ENCODE results near the gene TCEAL7.
"Not testable (repeated sequence)": the region's sequence is repeated elsewhere in the genome, so short reads cannot be mapped to it uniquely, and the experiment has no call there.

Gene TCEAL7

DNA sequence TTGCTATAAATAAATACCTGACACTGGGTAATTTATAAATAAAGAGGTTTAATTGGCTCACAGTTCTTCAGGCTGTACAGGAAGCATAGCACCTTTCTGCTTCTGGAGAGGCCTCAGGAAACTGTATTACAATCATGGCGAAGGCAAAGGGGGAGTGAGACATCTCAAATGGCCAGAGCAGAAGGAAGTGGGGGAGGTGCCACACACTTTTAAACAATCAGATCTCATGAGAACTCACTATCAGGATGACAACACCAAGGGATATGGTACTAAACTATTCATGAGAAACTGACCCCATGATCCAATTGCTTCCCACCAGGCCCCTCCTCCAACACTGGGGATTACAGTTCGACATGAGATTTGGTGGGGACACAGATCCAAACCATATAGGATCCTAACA is 14.6 kb downstream of the TCEAL7 start:
- Histone ChIP-seq H3K27ac (ENCODE audit: low read depth, low read length) (no peak overlapping the region), H3K4me1 (ENCODE audit: control insufficient read depth, insufficient read depth, low read length) (no peaks in the 10 kb centered on the region; the same call in 1 of the 2 replicates), H3K4me3 (ENCODE audit: low read depth, low read length) (no peak overlapping the region), H3K9me3 (ENCODE audit: control insufficient read depth, insufficient read depth, low read depth, low read length) (no peaks in the 10 kb centered on the region), H3K27me3 (ENCODE audit: control insufficient read depth, insufficient read depth, low read length) (peaks cover 15% of the 10 kb centered on the region; the same call in 1 of the 2 replicates), H3K36me3 (ENCODE audit: control insufficient read depth, insufficient read depth, low read length) (no peaks in the 10 kb centered on the region), H3K9ac (ENCODE audit: low read length) (no peak overlapping the region)

DNA sequence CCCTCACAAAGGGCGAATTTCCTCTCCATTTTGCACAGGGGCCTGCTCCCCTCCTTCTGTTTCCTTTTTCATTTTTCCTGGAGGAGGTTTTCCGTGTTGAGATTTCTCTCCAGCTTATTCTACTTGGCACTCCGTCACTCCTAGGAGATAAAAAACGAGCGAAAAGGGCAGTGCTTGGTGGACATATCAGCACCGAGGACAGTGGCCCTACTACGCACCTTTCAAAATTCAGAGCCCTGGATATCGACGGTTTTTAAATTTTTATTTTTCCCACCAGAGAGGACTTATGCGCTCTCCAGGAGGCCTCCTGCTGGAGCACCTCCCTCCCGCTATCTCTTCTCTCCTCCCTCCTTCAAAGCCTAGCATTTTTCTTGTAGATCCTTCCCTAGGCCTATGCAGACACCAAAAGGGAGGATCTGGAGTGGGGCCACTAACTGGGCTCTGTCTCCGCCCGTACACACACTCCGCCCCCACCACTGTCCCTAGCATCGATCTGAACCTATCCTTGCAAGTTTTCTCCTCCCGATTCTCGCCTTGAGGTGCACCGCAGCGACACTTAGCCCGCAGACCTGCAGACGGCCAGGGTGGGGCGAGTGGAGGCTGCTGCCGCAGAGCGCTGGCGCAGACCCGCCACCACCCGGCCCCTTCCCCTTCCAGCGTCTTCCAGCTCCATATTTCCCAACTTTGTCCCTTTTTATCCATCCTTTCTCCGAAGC is 17.8 kb downstream of the TCEAL7 start:
- Histone ChIP-seq H3K27ac (ENCODE audit: low read depth, low read length) (no peak overlapping the region), H3K9ac (ENCODE audit: low read length) (no peak overlapping the region), H3K9me3 (ENCODE audit: control insufficient read depth, insufficient read depth, low read depth, low read length) (no peaks in the 10 kb centered on the region), H3K27me3 (ENCODE audit: control insufficient read depth, insufficient read depth, low read length) (peaks cover 15% of the 10 kb centered on the region; the same call in 1 of the 2 replicates), H3K4me1 (ENCODE audit: control insufficient read depth, insufficient read depth, low read length) (peaks cover 10% of the 10 kb centered on the region), H3K4me3 (ENCODE audit: low read depth, low read length) (peak overlapping the region; percentile 51), H3K36me3 (ENCODE audit: control insufficient read depth, insufficient read depth, low read length) (no peaks in the 10 kb centered on the region)

DNA sequence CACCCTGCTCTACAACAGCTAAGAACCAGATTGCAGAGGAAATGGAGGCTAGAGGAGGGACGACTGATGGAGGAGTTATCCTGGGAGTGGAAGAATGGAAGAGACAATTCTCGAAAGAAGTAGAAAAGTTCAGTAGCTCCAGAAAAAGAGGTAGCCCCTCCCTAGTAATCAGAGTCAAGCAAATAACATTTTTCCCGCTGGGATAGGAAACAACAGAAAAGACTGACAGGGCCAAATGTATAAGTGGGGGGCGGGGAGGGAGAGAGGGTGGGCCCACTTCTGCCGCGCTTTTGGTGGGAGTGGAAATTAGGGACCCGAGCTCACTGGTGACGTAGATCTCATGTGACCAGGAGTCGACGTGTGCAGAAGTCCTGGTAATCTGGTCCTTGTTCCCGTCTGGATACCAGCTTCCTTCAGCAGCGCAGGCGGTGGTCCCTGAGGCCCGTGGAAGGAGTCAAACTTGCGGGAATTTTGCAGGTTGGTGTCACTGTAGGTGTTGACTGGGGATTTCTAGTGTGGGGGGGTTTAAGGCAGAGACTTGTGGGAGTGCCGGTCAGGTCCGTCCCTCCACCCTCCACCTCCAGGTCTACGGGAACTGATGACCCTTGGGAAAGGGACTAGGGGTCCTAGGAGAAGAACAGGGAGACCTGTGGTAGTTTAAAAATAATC is 26.2 kb downstream of the TCEAL7 start, which contains the start of gene TCEAL9:
Gene TCEAL9 (plus strand): TSS at position 377 of the 669 bp plus-strand sequence. CDS start 1,179 bp downstream, outside the sequence.
- peak within 1 kb of the TSS; percentile 52; the same call in 1 of the 2 replicates for H3K27ac ChIP-seq (ENCODE audit: low read depth, low read length)
- H3K9ac ChIP-seq (ENCODE audit: low read length): peak within 1 kb of the TSS; percentile 91
- H3K36me3 ChIP-seq (ENCODE audit: control insufficient read depth, insufficient read depth, low read length): peaks cover 11% of the 10 kb centered on the region
- H3K27me3 ChIP-seq (ENCODE audit: control insufficient read depth, insufficient read depth, low read length): no peaks in the 10 kb centered on the region; the same call in 1 of the 2 replicates
- peak within 1 kb of the TSS; percentile 81 for H3K4me3 ChIP-seq (ENCODE audit: low read depth, low read length)
- peaks cover 4% of the 10 kb centered on the region; the same call in 1 of the 2 replicates for H3K4me1 ChIP-seq (ENCODE audit: control insufficient read depth, insufficient read depth, low read length)
- no peaks in the 10 kb centered on the region for H3K9me3 ChIP-seq (ENCODE audit: control insufficient read depth, insufficient read depth, low read depth, low read length)

DNA sequence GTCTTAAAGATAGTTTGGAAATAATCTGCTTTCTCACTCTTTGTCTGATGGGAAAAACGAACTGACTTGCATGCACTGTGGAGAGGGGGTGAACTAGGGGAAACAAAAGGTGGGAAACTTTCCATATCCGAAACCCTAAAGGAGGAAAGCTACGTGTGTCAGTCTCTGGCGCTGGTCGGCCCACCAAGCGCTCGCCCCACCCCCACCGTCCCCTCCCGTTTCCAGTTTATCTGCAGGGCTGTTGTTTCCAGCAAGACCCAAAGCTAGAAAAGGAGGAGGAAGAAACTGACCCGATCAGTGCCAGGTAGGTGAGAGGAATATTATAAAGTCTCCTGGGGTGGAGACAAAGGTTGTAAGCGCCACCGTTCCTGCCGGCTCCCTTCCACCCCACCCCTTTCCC is 26.8 kb downstream of the TCEAL7 start:
- Histone ChIP-seq H3K36me3 (ENCODE audit: control insufficient read depth, insufficient read depth, low read length) (peaks cover 11% of the 10 kb centered on the region), H3K27me3 (ENCODE audit: control insufficient read depth, insufficient read depth, low read length) (no peaks in the 10 kb centered on the region; the same call in 1 of the 2 replicates), H3K9me3 (ENCODE audit: control insufficient read depth, insufficient read depth, low read depth, low read length) (no peaks in the 10 kb centered on the region), H3K9ac (ENCODE audit: low read length) (peak overlapping the region; percentile 91), H3K27ac (ENCODE audit: low read depth, low read length) (peak overlapping the region; percentile 52; the same call in 1 of the 2 replicates), H3K4me1 (ENCODE audit: control insufficient read depth, insufficient read depth, low read length) (peaks cover 10% of the 10 kb centered on the region), H3K4me3 (ENCODE audit: low read depth, low read length) (peak overlapping the region; percentile 81)

DNA sequence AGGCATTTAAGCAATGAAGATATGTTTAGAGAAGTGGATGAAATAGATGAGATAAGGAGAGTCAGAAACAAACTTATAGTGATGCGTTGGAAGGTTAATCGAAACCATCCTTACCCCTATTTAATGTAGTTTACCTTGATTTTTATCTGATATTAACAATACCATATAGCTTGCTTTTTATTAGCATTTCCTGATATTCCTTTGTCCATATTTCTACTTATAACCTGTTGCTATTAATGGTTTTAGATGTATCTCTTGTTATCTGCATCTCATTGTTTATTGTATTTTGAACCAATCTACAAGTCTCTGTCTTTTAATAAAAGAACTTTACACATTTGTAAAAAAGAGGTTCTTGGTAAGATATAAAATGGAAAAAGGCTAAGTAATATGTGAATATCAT is 27.8 kb downstream of the TCEAL7 start:
- Histone ChIP-seq H3K9ac (ENCODE audit: low read length) (peak overlapping the region; percentile 91), H3K9me3 (ENCODE audit: control insufficient read depth, insufficient read depth, low read depth, low read length) (no peaks in the 10 kb centered on the region), H3K4me1 (ENCODE audit: control insufficient read depth, insufficient read depth, low read length) (peaks cover 20% of the 10 kb centered on the region), H3K36me3 (ENCODE audit: control insufficient read depth, insufficient read depth, low read length) (peaks cover 11% of the 10 kb centered on the region), H3K4me3 (ENCODE audit: low read depth, low read length) (peak overlapping the region; percentile 81), H3K27me3 (ENCODE audit: control insufficient read depth, insufficient read depth, low read length) (no peaks in the 10 kb centered on the region; the same call in 1 of the 2 replicates), H3K27ac (ENCODE audit: low read depth, low read length) (no peak overlapping the region)

DNA sequence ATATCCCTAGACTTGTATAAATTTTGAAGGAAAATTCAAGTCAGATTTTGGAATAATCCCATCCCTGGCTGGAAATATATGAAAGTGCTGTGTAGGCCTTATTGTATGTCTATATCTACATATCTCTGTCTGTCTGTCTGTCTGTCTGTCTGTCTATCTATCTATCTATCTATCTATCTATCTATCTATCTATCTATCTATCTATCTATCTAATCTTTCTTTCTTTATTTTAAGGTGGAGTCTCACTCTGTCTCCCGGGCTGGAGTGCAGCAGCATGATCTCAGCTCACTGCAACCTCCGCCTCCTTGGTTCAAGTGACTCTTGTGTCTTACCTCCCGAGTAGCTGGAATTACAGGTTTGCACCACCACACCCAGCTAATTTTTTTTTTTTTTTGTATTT is 29.6 kb downstream of the TCEAL7 start:
- Histone ChIP-seq H3K36me3 (ENCODE audit: control insufficient read depth, insufficient read depth, low read length) (peaks cover 11% of the 10 kb centered on the region), H3K4me1 (ENCODE audit: control insufficient read depth, insufficient read depth, low read length) (peaks cover 22% of the 10 kb centered on the region)
- not testable (repeated sequence) for H3K27ac ChIP-seq (ENCODE audit: low read depth, low read length); H3K27me3 ChIP-seq (ENCODE audit: control insufficient read depth, insufficient read depth, low read length); H3K4me3 ChIP-seq (ENCODE audit: low read depth, low read length); H3K9ac ChIP-seq (ENCODE audit: low read length); H3K9me3 ChIP-seq (ENCODE audit: control insufficient read depth, insufficient read depth, low read depth, low read length)

DNA sequence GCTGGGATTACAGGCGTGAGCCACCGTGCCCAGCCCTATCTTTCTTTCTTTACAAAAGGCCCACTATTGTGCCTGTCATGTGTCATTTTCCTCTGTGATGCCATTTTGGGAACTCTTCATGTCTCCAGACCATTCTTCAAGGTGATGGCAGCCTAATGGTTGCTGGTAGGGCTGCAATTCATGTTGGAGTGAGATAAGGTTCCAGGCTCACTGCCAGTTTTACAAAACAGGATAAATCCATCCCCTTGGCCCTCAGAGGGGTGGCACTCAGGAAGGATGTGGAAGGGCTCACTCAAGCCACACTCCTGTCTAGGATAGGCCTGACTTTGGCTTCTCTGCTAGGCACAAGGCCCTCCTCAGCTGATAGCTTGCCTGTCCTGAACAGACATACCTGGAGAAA is 30.1 kb downstream of the TCEAL7 start:
- Histone ChIP-seq H3K27ac (ENCODE audit: low read depth, low read length) (no peak overlapping the region), H3K4me3 (ENCODE audit: low read depth, low read length) (no peak overlapping the region), H3K4me1 (ENCODE audit: control insufficient read depth, insufficient read depth, low read length) (peaks cover 22% of the 10 kb centered on the region), H3K9me3 (ENCODE audit: control insufficient read depth, insufficient read depth, low read depth, low read length) (no peaks in the 10 kb centered on the region), H3K9ac (ENCODE audit: low read length) (peak overlapping the region; percentile 5), H3K27me3 (ENCODE audit: control insufficient read depth, insufficient read depth, low read length) (no peaks in the 10 kb centered on the region; the same call in 1 of the 2 replicates), H3K36me3 (ENCODE audit: control insufficient read depth, insufficient read depth, low read length) (peaks cover 11% of the 10 kb centered on the region)

DNA sequence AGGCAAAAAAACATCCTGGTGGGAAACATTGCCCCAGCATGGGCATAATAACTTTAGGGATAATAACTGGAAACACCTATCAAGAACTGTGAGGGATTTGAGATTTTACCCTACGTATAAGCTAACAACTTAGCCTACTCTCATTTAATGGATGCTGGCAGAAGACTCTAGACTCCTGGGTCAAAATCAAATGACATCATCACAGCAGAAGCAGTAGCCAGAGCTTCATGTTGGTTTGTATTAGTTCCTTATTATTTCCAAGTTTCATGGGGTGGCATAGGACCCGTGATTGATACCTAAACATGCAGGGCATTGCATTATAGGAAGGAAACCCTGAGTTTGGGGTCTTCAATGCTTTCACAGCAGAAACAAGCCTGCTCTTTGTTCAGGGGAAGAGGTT is 30.9 kb downstream of the TCEAL7 start:
- Histone ChIP-seq H3K27me3 (ENCODE audit: control insufficient read depth, insufficient read depth, low read length) (no peaks in the 10 kb centered on the region; the same call in 1 of the 2 replicates), H3K9ac (ENCODE audit: low read length) (no peak overlapping the region), H3K27ac (ENCODE audit: low read depth, low read length) (no peak overlapping the region), H3K4me3 (ENCODE audit: low read depth, low read length) (no peak overlapping the region), H3K9me3 (ENCODE audit: control insufficient read depth, insufficient read depth, low read depth, low read length) (no peaks in the 10 kb centered on the region), H3K4me1 (ENCODE audit: control insufficient read depth, insufficient read depth, low read length) (peaks cover 22% of the 10 kb centered on the region), H3K36me3 (ENCODE audit: control insufficient read depth, insufficient read depth, low read length) (peaks cover 11% of the 10 kb centered on the region)

DNA sequence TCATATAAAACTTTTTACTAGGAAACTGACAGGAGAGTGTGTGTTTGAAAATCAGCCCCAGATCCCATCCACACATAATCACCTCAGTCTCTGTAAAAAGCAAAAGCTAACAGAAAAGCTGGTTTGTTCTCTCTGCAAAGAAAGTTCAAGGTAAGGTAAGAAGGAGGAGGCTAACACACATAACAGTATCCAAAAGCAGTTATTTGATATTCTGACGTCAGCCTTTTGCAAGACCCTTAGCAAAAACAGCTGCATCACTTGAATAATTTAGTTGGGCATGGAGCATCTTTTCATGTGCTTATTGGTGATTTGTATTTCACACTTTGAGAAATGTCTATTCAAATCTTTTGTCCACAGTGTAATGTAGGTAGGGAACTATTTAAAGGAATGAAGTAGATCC is 31.8 kb downstream of the TCEAL7 start:
- H3K9me3 ChIP-seq (ENCODE audit: control insufficient read depth, insufficient read depth, low read depth, low read length): no peaks in the 10 kb centered on the region
- no peaks in the 10 kb centered on the region; the same call in 1 of the 2 replicates for H3K27me3 ChIP-seq (ENCODE audit: control insufficient read depth, insufficient read depth, low read length)
- H3K9ac ChIP-seq (ENCODE audit: low read length): no peak overlapping the region
- peaks cover 11% of the 10 kb centered on the region for H3K36me3 ChIP-seq (ENCODE audit: control insufficient read depth, insufficient read depth, low read length)
- peak overlapping the region; percentile 41; the same call in 1 of the 2 replicates for H3K27ac ChIP-seq (ENCODE audit: low read depth, low read length)
- peaks cover 22% of the 10 kb centered on the region for H3K4me1 ChIP-seq (ENCODE audit: control insufficient read depth, insufficient read depth, low read length)
- H3K4me3 ChIP-seq (ENCODE audit: low read depth, low read length): no peak overlapping the region; the same call in 1 of the 2 replicates

DNA sequence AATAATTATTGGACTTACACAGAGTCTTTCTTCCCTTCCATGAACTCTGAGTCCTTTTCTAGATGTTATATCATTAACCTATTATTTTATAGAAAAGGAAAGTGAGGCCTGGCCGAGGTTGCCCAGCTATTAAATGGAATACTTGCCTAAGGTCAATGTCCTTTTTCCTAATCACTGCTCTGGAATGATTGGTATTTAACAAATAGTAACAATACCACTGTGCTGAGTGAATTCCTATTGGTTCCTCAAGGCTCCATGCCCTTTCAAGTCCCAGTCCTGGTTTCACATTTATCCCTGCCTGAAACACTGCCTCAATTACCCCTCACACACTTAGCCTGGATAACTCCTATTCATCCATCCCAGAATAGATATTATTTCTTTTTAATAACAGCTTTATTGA is 32.4 kb downstream of the TCEAL7 start:
- Histone ChIP-seq H3K27me3 (ENCODE audit: control insufficient read depth, insufficient read depth, low read length) (no peaks in the 10 kb centered on the region; the same call in 1 of the 2 replicates), H3K9ac (ENCODE audit: low read length) (no peak overlapping the region), H3K4me1 (ENCODE audit: control insufficient read depth, insufficient read depth, low read length) (peaks cover 24% of the 10 kb centered on the region), H3K27ac (ENCODE audit: low read depth, low read length) (peak overlapping the region; percentile 49; the same call in 1 of the 2 replicates), H3K36me3 (ENCODE audit: control insufficient read depth, insufficient read depth, low read length) (peaks cover 11% of the 10 kb centered on the region), H3K9me3 (ENCODE audit: control insufficient read depth, insufficient read depth, low read depth, low read length) (no peaks in the 10 kb centered on the region), H3K4me3 (ENCODE audit: low read depth, low read length) (no peak overlapping the region; the same call in 1 of the 2 replicates)

DNA sequence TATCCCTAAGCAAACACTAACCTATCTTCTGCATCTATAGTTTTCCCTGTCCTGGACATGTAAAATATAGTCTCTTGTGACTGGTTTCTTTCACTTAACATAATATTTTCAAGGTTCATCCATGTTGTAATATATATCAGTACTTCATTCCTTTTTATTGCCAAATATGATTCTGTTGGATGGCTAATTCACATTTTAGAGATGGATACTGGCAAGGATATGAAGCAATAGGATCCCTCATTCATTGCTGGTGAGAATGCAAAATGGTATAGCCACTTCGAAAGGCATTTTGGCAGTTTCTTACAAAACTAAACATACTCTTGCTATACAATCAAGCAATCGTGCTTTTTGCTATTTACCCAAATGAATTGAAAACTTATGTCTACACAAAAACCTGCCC is 33.0 kb downstream of the TCEAL7 start:
- no peak overlapping the region for H3K4me3 ChIP-seq (ENCODE audit: low read depth, low read length)
- H3K36me3 ChIP-seq (ENCODE audit: control insufficient read depth, insufficient read depth, low read length): peaks cover 6% of the 10 kb centered on the region
- H3K4me1 ChIP-seq (ENCODE audit: control insufficient read depth, insufficient read depth, low read length): peaks cover 30% of the 10 kb centered on the region
- H3K27me3 ChIP-seq (ENCODE audit: control insufficient read depth, insufficient read depth, low read length): no peaks in the 10 kb centered on the region; the same call in 1 of the 2 replicates
- H3K9me3 ChIP-seq (ENCODE audit: control insufficient read depth, insufficient read depth, low read depth, low read length): no peaks in the 10 kb centered on the region
- no peak overlapping the region for H3K9ac ChIP-seq (ENCODE audit: low read length)
- peak overlapping the region; percentile 49; the same call in 1 of the 2 replicates for H3K27ac ChIP-seq (ENCODE audit: low read depth, low read length)

Measured in HUES6 (cell line).